Activated gamma-delta T cell (primary cell): ENCODE results near the gene CNIH2.
"Not testable (repeated sequence)": the region's sequence is repeated elsewhere in the genome, so short reads cannot be mapped to it uniquely, and the experiment has no call there.

Experiments
- DNase-seq: peaks from one replicate; lab custom pipeline; 2025; lab: John Stamatoyannopoulos, UW

The CNIH2 gene

DNA sequence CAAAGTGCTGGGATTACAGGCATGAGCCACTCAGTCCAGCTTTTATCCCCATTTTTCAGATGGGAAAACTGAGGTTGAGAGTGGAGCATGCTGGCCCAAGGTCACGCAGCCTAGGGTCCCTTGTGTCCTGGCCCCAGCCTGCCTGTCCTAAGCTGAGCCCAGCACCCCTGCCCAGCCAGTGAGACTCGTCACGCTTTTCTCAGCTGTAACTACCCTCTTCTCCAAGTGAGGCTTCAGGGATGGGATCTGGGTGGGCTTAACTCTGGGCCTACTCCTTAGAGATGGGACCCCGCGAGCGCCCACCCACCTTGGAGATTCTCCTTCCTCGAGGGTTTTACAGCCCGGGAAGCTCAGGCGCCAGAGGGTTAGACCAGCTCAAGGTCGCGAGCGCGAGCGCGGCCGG is 13.3 kb downstream of the CNIH2 start:
- no peak for DNase-seq

GRCh38 chr11:66291706-66292542 is 13.9 kb downstream of the CNIH2 start, which contains the start of gene TMEM151A:
Gene TMEM151A, plus strand, starts transcription at chr11:66291894. Its CDS starts 120 bp downstream, at chr11:66292014.
- no peak for DNase-seq

DNA sequence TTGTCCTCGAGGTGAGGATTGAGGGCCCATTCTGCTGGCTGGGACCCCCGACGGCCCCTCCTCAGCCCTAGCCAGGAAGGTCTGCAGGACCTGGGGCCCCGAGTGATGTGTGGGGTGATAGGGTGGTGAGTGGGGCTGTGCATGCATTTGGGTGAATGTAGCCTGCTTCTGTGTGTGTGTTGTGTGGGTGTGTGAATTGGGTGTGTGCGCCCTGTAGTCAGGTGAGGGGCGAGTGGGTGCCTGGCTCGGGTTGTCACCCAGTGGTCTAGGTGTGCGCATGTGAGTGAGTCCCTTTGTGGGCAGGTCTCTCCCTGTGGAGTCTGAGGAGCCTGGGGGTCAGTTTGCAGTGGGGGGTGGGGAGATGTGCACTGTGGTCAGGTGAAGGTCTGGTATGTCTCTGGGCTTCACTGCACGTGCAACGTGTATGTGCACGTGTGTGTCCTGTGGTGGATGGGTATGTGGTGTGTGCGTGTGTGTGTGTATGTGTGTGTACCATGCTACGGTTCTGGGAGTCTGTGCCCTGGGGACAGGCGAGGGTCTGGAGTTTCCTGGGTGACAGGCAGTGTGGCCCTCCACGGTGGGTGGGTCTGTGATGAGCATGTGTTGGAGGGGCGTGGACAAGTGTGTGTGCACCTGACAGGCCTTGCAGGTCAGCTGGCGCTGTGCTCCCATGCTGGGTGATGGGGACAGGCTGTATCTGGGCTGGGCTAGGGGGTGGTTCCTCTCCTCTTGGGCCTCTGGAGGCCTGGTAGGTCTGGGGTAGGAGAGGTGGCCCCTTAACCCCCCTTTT is 14.8 kb downstream of the CNIH2 start:
- DNase-seq, result no peak

DNA sequence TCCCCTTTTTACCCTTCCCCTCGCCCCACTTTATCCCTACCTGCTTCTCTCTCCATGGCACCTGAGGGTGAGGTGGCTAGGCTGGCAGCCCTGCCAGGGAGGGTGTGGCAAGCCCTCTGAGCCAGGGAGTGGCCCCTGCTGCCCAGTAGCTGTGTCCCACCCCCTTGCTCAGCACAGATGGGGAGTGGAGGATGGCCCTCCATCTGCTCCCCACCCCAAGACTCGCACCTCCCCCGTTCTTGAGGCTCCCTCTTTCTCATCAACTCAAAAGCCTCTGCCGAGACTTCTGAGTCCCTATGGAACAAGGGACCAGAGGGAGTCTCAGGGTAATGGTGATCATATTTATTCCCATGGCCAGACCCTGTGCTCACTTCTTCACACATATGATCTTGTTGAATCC is 15.4 kb downstream of the CNIH2 start:
- no peak for DNase-seq

GRCh38 chr11:66293777-66294625 is 16.0 kb downstream of the CNIH2 start:
- no peak for DNase-seq

- no peak for DNase-seq
Measured at GRCh38 chr11:66294626-66295620, 16.9 kb downstream of the CNIH2 start.

- no peak for DNase-seq
Measured at GRCh38 chr11:66297610-66298009, 19.6 kb downstream of the CNIH2 start.

- DNase-seq, result no peak
Measured at GRCh38 chr11:66299186-66299585, 21.2 kb downstream of the CNIH2 start.

DNA sequence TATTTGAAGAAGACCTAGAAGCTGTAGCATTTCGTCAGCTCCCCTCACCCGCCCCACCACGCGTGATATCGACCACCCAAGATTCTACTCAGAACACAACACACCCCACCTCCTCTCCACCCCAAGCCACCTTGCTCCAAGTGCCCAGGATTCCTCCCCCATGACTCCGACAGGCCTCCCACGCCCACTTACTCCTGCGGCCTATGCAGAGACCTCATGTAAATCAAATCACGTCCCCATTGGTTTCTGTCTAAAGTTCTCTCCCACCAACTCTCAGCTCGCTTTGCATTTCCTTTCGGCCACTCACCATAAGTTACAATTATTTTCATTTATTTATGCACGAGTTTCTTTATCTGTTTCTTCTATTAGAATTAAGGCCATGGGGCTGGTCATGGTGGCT is 24.7 kb downstream of the CNIH2 start:
- DNase-seq, result no peak

GRCh38 chr11:66309475-66309874 is 31.5 kb downstream of the CNIH2 start:
- DNase-seq, result no peak

DNA sequence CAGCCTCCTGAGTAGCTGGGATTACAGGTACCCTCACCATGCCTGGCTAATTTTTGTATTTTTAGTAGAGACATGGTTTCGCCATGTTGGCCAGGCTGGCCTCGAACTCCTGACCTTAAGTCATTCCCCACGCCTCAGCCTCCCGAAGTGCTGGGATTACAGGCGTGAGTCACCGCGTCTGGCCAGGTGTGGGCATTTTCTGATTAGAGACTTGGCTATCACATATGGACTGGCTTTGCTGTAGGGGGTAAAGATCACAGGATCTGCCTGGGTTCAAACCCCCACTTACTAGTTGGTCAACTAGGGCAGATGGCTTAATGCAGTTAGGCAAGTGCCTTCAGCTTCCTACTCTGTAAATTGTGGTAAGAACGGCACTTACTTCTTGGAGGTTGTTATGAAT is 32.3 kb downstream of the CNIH2 start:
- DNase-seq, result no peak

GRCh38 chr11:66310803-66311440 is 32.9 kb downstream of the CNIH2 start:
- DNase-seq, result not testable (repeated sequence)

DNA sequence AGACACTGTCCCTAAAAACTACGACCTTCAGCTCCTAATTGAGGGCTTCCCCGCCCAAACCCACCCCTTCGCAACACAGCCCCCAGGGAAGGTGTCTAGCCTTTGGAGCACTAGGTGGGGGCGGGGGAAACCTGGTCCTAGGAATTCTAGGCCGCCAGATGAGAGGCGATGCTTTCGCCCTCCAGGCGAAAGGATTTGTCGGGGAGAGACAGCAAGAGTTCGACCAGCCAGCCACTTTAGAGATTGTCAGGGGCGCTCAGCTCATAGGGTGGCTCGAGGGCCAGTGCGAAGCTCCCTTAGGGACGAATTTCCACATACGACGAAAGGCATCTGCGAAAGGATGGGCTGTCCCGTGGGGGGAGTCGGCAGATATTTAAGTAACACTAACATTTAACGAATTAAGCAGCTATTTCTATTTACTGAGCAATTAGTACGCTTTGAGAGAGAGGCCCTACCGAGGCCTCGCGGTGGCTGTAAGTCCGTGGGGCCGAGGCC is 33.5 kb downstream of the CNIH2 start:
- no peak for DNase-seq

GRCh38 chr11:66311965-66312548 is 34.1 kb downstream of the CNIH2 start:
- peak; percentile 95 for DNase-seq

GRCh38 chr11:66312549-66313320 is 34.8 kb downstream of the CNIH2 start:
- peak; percentile 96 for DNase-seq

- DNase-seq, result no peak
Measured at GRCh38 chr11:66313321-66314185, 35.6 kb downstream of the CNIH2 start.

GRCh38 chr11:66314186-66314501 is 36.2 kb downstream of the CNIH2 start:
- no peak for DNase-seq
